OCI-LY3 (cell line): ENCODE measurements around the gene MYLK3.

Experiments
- H2AFZ ChIP-seq: fragments of 200-600, 300-600 bp; shearing (Covaris generic); 2 replicates; pipeline ENCODE4 v1.6.0; 2014; ENCODE audit warnings: antibody characterized with exemption, low read depth, low read length
- H3K27ac ChIP-seq: fragments of 200-600, 300-600 bp; sonication (generic); 2 replicates; pipeline ENCODE4 v1.5.1; 2014; ENCODE audit warnings: mild to moderate bottlenecking, low read length, moderate library complexity, mixed read lengths
- H3K27me3 ChIP-seq: fragments of 200-600, 300-600 bp; sonication (generic); 2 replicates; pipeline ENCODE4 v1.6.1; 2014; ENCODE audit warnings: low read depth, low read length, mixed read lengths
- H3K36me3 ChIP-seq: fragments of 200-600, 300-600 bp; sonication (generic); replicated peaks from 2 replicates; pipeline ENCODE3; 2014; ENCODE audit warnings: low read depth, low read length, mixed read lengths
- H3K4me1 ChIP-seq: fragments of 300-600, 200-600 bp; sonication (generic); 2 replicates; pipeline ENCODE4 v1.6.1; 2014; ENCODE audit warnings: low read length, mixed read lengths
- H3K4me2 ChIP-seq: fragments of 200-600, 300-600 bp; sonication (generic); 2 replicates; pipeline ENCODE4 v1.6.1; 2014; ENCODE audit warnings: low read length, mixed read lengths
- H3K4me3 ChIP-seq: fragments of 300-600, 200-600 bp; sonication (generic); 2 replicates; pipeline ENCODE4 v1.5.1; 2014; ENCODE audit warnings: antibody characterized with exemption, mild to moderate bottlenecking, low read length, moderate library complexity
- H3K79me2 ChIP-seq: fragments of 300-600, 200-600 bp; shearing (Covaris generic); 2 replicates; pipeline ENCODE4 v1.6.1; 2014; ENCODE audit warnings: mild to moderate bottlenecking, low read length, mixed read lengths
- H3K9ac ChIP-seq: fragments of 300-600, 200-600 bp; shearing (Covaris generic); 2 replicates; pipeline ENCODE4 v1.6.0; 2014; ENCODE audit warnings: mild to moderate bottlenecking, low read length, moderate library complexity
- H3K9me3 ChIP-seq: fragments of 200-600, 300-600 bp; shearing (Covaris generic); 2 replicates; pipeline ENCODE4 v1.6.1; 2014; ENCODE audit warnings: low read length, mixed read lengths; ENCODE audit not compliant: insufficient read depth
- H4K20me1 ChIP-seq: fragments of 200-600, 300-600 bp; sonication (generic); 2 replicates; pipeline ENCODE4 v1.6.1; 2016; ENCODE audit warnings: low read length, mixed read lengths; ENCODE audit not compliant: insufficient read depth
- CTCF ChIP-seq: fragments of 200-600, 300-600 bp; sonication (generic); IDR thresholded peaks from 2 replicates; pipeline ENCODE4 v1.5.1; 2014; ENCODE audit warnings: antibody characterized with exemption, low read length, low read depth
- EZH2phosphoT487 ChIP-seq: fragments of 200-600 bp; shearing (Covaris generic); IDR thresholded peaks from 2 replicates; pipeline ENCODE4 v1.6.1; 2018; ENCODE audit warnings: antibody characterized with exemption, mixed run types, low read depth

Gene MYLK3

GRCh38 chr16:46743232-46743719 lies 4.9 kb downstream of the MYLK3 start:
- Histone ChIP-seq H3K27me3 (no peaks in the 10 kb centered on the region), H3K9ac (peak overlapping the region; percentile 72), H3K4me1 (peaks cover 17% of the 10 kb centered on the region), H3K9me3 (no peaks in the 10 kb centered on the region), H3K36me3 (no peaks in the 10 kb centered on the region), H2AFZ (peak overlapping the region; percentile 97), H3K4me3 (peak overlapping the region; percentile 74), H4K20me1 (no peaks in the 10 kb centered on the region), H3K27ac (peak overlapping the region; percentile 42), H3K4me2 (peak overlapping the region; percentile 92), H3K79me2 (no peaks in the 10 kb centered on the region)
- no peak for TF ChIP-seq CTCF
- no peak for TF ChIP-seq EZH2phosphoT487

GRCh38 chr16:46739934-46740333 lies 8.2 kb downstream of the MYLK3 start:
- peaks cover 17% of the 10 kb centered on the region for H3K4me1 ChIP-seq

GRCh38 chr16:46737621-46738214 lies 10.4 kb downstream of the MYLK3 start:
- Histone ChIP-seq H3K4me3 (no peak overlapping the region), H4K20me1 (no peaks in the 10 kb centered on the region), H2AFZ (no peak overlapping the region), H3K9me3 (no peaks in the 10 kb centered on the region), H3K36me3 (no peaks in the 10 kb centered on the region), H3K79me2 (no peaks in the 10 kb centered on the region), H3K27me3 (no peaks in the 10 kb centered on the region), H3K4me2 (no peak overlapping the region), H3K9ac (no peak overlapping the region), H3K27ac (no peak overlapping the region), H3K4me1 (peaks cover 4% of the 10 kb centered on the region)
- TF ChIP-seq CTCF (no peak), EZH2phosphoT487 (no peak)

More at GRCh38 chr16:46739934-46740333, 8.2 kb downstream of the MYLK3 start:
- H3K4me2 ChIP-seq = no peak overlapping the region
- no peaks in the 10 kb centered on the region for H3K79me2 ChIP-seq
- H4K20me1 ChIP-seq = no peaks in the 10 kb centered on the region
- TF ChIP-seq EZH2phosphoT487 (no peak), CTCF (no peak)
- H3K27me3 ChIP-seq = no peaks in the 10 kb centered on the region
- no peak overlapping the region for H3K27ac ChIP-seq
- H3K9me3 ChIP-seq = no peaks in the 10 kb centered on the region
- no peaks in the 10 kb centered on the region for H3K36me3 ChIP-seq
- H3K9ac ChIP-seq = no peak overlapping the region
- H3K4me3 ChIP-seq = no peak overlapping the region
- no peak overlapping the region for H2AFZ ChIP-seq

GRCh38 chr16:46736695-46737094 lies 11.4 kb downstream of the MYLK3 start:
- H4K20me1 ChIP-seq = no peaks in the 10 kb centered on the region
- no peak overlapping the region for H3K27ac ChIP-seq
- no peak overlapping the region for H3K4me3 ChIP-seq
- H3K79me2 ChIP-seq = no peaks in the 10 kb centered on the region
- no peak overlapping the region for H3K4me2 ChIP-seq
- H3K9me3 ChIP-seq = no peaks in the 10 kb centered on the region
- TF ChIP-seq EZH2phosphoT487 (no peak), CTCF (no peak)
- H3K4me1 ChIP-seq = no peaks in the 10 kb centered on the region
- no peak overlapping the region for H3K9ac ChIP-seq
- no peaks in the 10 kb centered on the region for H3K27me3 ChIP-seq
- no peaks in the 10 kb centered on the region for H3K36me3 ChIP-seq
- no peak overlapping the region for H2AFZ ChIP-seq
